ENCODE measurements around the gene NRDC.

The NRDC gene

GRCh38 chr1:51863384-51863783 lies 15.1 kb downstream of the NRDC start:
- Histone ChIP-seq H3K18ac (ENCODE audit: low read depth in 1 of 2, low read length in 2 of 2) (no peak overlapping the region), H4K8ac (ENCODE audit: low read length) (no peak overlapping the region)

GRCh38 chr1:51861669-51862068 lies 16.9 kb downstream of the NRDC start:
- no peak overlapping the region for H3K14ac ChIP-seq (ENCODE audit: low read length in 2 of 2)
- no peak overlapping the region for H3K9ac ChIP-seq (ENCODE audit: low read length)
- H3K4me3 ChIP-seq (ENCODE audit: insufficient read depth in 1 of 2, low read depth in 1 of 2, low read length in 2 of 2) = no peak overlapping the region
- H4K91ac ChIP-seq (ENCODE audit: low read length) = no peak overlapping the region
- H2BK120ac ChIP-seq (ENCODE audit: low read depth, low read length) = no peak overlapping the region
- no peak overlapping the region for H3K27ac ChIP-seq (ENCODE audit: low read length, poor library complexity, severe bottlenecking)
- H3K18ac ChIP-seq (ENCODE audit: low read depth in 1 of 2, low read length in 2 of 2) = no peak overlapping the region
- H3K4ac ChIP-seq (ENCODE audit: low read depth in 1 of 2, low read length in 2 of 2) = no peak overlapping the region
- H3K23ac ChIP-seq (ENCODE audit: low read length in 2 of 2) = no peak overlapping the region
- peaks cover 0 to 5% of the 10 kb centered on the region in 2 experiments for H3K36me3 ChIP-seq (ENCODE audit: control insufficient read depth in 1 of 2, insufficient read depth in 2 of 2, low read depth in 1 of 2, low read length in 2 of 2)
- 91% methylated on average over 5 of the region's 5 CpGs for WGBS
- peaks cover 11% of the 10 kb centered on the region for H3K79me1 ChIP-seq (replicated peaks; ENCODE audit: low read length, poor library complexity, severe bottlenecking)
- no peaks in the 10 kb centered on the region for H3K27me3 ChIP-seq (ENCODE audit: control insufficient read depth in 1 of 2, insufficient read depth in 1 of 2, low read length in 2 of 2)
- H2BK12ac ChIP-seq (ENCODE audit: low read length in 2 of 2) = no peak overlapping the region
- H4K8ac ChIP-seq (ENCODE audit: low read length) = no peak overlapping the region
- no peak overlapping the region for H2AK5ac ChIP-seq (ENCODE audit: low read length, severe bottlenecking)
- DNase-seq = peak; percentile 45
- H2AFZ ChIP-seq (ENCODE audit: low read depth, low read length) = no peak overlapping the region
- no peak overlapping the region for H2BK5ac ChIP-seq (ENCODE audit: low read depth, low read length, poor library complexity, severe bottlenecking)
- H2BK15ac ChIP-seq (ENCODE audit: low read depth, poor library complexity, severe bottlenecking) = no peak overlapping the region
- peaks cover 4% of the 10 kb centered on the region for H3K4me1 ChIP-seq (ENCODE audit: control insufficient read depth, insufficient read depth, low read depth, low read length)
- H3K9me3 ChIP-seq (ENCODE audit: control insufficient read depth, low read length) = no peaks in the 10 kb centered on the region
- no peak overlapping the region for H3K4me2 ChIP-seq (ENCODE audit: low read length, poor library complexity, severe bottlenecking)

More at GRCh38 chr1:51863384-51863783, 15.1 kb downstream of the NRDC start:
- Histone ChIP-seq H3K23ac (ENCODE audit: low read length in 2 of 2) (no peak overlapping the region), H3K4me3 (ENCODE audit: insufficient read depth in 1 of 2, low read depth in 1 of 2, low read length in 2 of 2) (no peak overlapping the region), H3K4me1 (ENCODE audit: control insufficient read depth, insufficient read depth, low read depth, low read length) (peaks cover 4% of the 10 kb centered on the region), H3K9me3 (ENCODE audit: control insufficient read depth, low read length) (no peaks in the 10 kb centered on the region), H3K9ac (ENCODE audit: low read length) (no peak overlapping the region), H2BK120ac (ENCODE audit: low read depth, low read length) (no peak overlapping the region), H2AFZ (ENCODE audit: low read depth, low read length) (no peak overlapping the region), H3K36me3 (ENCODE audit: control insufficient read depth in 1 of 2, insufficient read depth in 2 of 2, low read depth in 1 of 2, low read length in 2 of 2) (peaks cover 0 to 8% of the 10 kb centered on the region in 2 experiments), H2AK5ac (ENCODE audit: low read length, severe bottlenecking) (no peak overlapping the region), H3K79me1 (replicated peaks; ENCODE audit: low read length, poor library complexity, severe bottlenecking) (peaks cover 9% of the 10 kb centered on the region), H3K14ac (ENCODE audit: low read length in 2 of 2) (no peak overlapping the region), H2BK5ac (ENCODE audit: low read depth, low read length, poor library complexity, severe bottlenecking) (no peak overlapping the region), H3K4ac (ENCODE audit: low read depth in 1 of 2, low read length in 2 of 2) (no peak overlapping the region), H4K91ac (ENCODE audit: low read length) (no peak overlapping the region), H2BK15ac (ENCODE audit: low read depth, poor library complexity, severe bottlenecking) (no peak overlapping the region), H2BK12ac (ENCODE audit: low read length in 2 of 2) (no peak overlapping the region), H3K27ac (ENCODE audit: low read length, poor library complexity, severe bottlenecking) (no peak overlapping the region), H3K27me3 (ENCODE audit: control insufficient read depth in 1 of 2, insufficient read depth in 1 of 2, low read length in 2 of 2) (no peaks in the 10 kb centered on the region), H3K4me2 (ENCODE audit: low read length, poor library complexity, severe bottlenecking) (no peak overlapping the region)
- DNase-seq = no peak
- WGBS = 96% methylated on average over 1 of the region's 2 CpGs

- Histone ChIP-seq H2AK5ac (ENCODE audit: low read length, severe bottlenecking) (no peak overlapping the region), H3K27me3 (ENCODE audit: control insufficient read depth in 1 of 2, insufficient read depth in 1 of 2, low read length in 2 of 2) (no peaks in the 10 kb centered on the region), H3K14ac (ENCODE audit: low read length in 2 of 2) (no peak overlapping the region), H2BK12ac (ENCODE audit: low read length in 2 of 2) (no peak overlapping the region), H3K9me3 (ENCODE audit: control insufficient read depth, low read length) (no peaks in the 10 kb centered on the region), H4K8ac (ENCODE audit: low read length) (no peak overlapping the region), H2BK120ac (ENCODE audit: low read depth, low read length) (no peak overlapping the region), H2BK15ac (ENCODE audit: low read depth, poor library complexity, severe bottlenecking) (no peak overlapping the region), H3K18ac (ENCODE audit: low read depth in 1 of 2, low read length in 2 of 2) (no peak overlapping the region), H3K4me1 (ENCODE audit: control insufficient read depth, insufficient read depth, low read depth, low read length) (no peaks in the 10 kb centered on the region), H3K4me2 (ENCODE audit: low read length, poor library complexity, severe bottlenecking) (no peak overlapping the region), H3K27ac (ENCODE audit: low read length, poor library complexity, severe bottlenecking) (no peak overlapping the region), H4K91ac (ENCODE audit: low read length) (no peak overlapping the region), H3K4me3 (ENCODE audit: insufficient read depth in 1 of 2, low read depth in 1 of 2, low read length in 2 of 2) (no peak overlapping the region), H2AFZ (ENCODE audit: low read depth, low read length) (no peak overlapping the region), H3K9ac (ENCODE audit: low read length) (no peak overlapping the region), H3K23ac (ENCODE audit: low read length in 2 of 2) (no peak overlapping the region), H3K79me1 (replicated peaks; ENCODE audit: low read length, poor library complexity, severe bottlenecking) (peaks cover 21% of the 10 kb centered on the region), H3K36me3 (ENCODE audit: control insufficient read depth in 1 of 2, insufficient read depth in 2 of 2, low read depth in 1 of 2, low read length in 2 of 2) (peaks cover 0 to 9% of the 10 kb centered on the region in 2 experiments), H2BK5ac (ENCODE audit: low read depth, low read length, poor library complexity, severe bottlenecking) (no peak overlapping the region), H3K4ac (ENCODE audit: low read depth in 1 of 2, low read length in 2 of 2) (no peak overlapping the region)
- no peak for DNase-seq
- WGBS = 75% methylated on average over 1 of the region's 2 CpGs
Observed at GRCh38 chr1:51859735-51860134, 18.8 kb downstream of the NRDC start.

- Histone ChIP-seq H2BK5ac (ENCODE audit: low read depth, low read length, poor library complexity, severe bottlenecking) (no peak overlapping the region), H3K27ac (ENCODE audit: low read length, poor library complexity, severe bottlenecking) (no peak overlapping the region), H2BK15ac (ENCODE audit: low read depth, poor library complexity, severe bottlenecking) (no peak overlapping the region), H3K9ac (ENCODE audit: low read length) (no peak overlapping the region), H4K91ac (ENCODE audit: low read length) (no peak overlapping the region), H2BK120ac (ENCODE audit: low read depth, low read length) (no peak overlapping the region), H3K14ac (ENCODE audit: low read length in 2 of 2) (no peak overlapping the region), H2BK12ac (ENCODE audit: low read length in 2 of 2) (no peak overlapping the region), H3K4me1 (ENCODE audit: control insufficient read depth, insufficient read depth, low read depth, low read length) (no peaks in the 10 kb centered on the region), H3K9me3 (ENCODE audit: control insufficient read depth, low read length) (no peaks in the 10 kb centered on the region), H3K4ac (ENCODE audit: low read depth in 1 of 2, low read length in 2 of 2) (no peak overlapping the region), H3K4me3 (ENCODE audit: insufficient read depth in 1 of 2, low read depth in 1 of 2, low read length in 2 of 2) (no peak overlapping the region), H4K8ac (ENCODE audit: low read length) (no peak overlapping the region), H3K18ac (ENCODE audit: low read depth in 1 of 2, low read length in 2 of 2) (no peak overlapping the region), H3K27me3 (ENCODE audit: control insufficient read depth in 1 of 2, insufficient read depth in 1 of 2, low read length in 2 of 2) (no peaks in the 10 kb centered on the region), H3K36me3 (ENCODE audit: control insufficient read depth in 1 of 2, insufficient read depth in 2 of 2, low read depth in 1 of 2, low read length in 2 of 2) (peaks cover 0 to 13% of the 10 kb centered on the region in 2 experiments), H2AK5ac (ENCODE audit: low read length, severe bottlenecking) (no peak overlapping the region), H2AFZ (ENCODE audit: low read depth, low read length) (no peak overlapping the region), H3K4me2 (ENCODE audit: low read length, poor library complexity, severe bottlenecking) (no peak overlapping the region), H3K23ac (ENCODE audit: low read length in 2 of 2) (no peak overlapping the region), H3K79me1 (replicated peaks; ENCODE audit: low read length, poor library complexity, severe bottlenecking) (peaks cover 21% of the 10 kb centered on the region)
- DNase-seq = no peak
- 97% methylated on average over 2 of the region's 2 CpGs for WGBS
Observed at GRCh38 chr1:51859333-51859732, 19.2 kb downstream of the NRDC start.

All from mesenchymal stem cell (in vitro differentiated cells and primary cell).